Ectodermal cell (in vitro differentiated cells): ENCODE data around the gene BCAT1.
"Not testable (repeated sequence)": the region's sequence is repeated elsewhere in the genome, so short reads cannot be mapped to it uniquely, and the experiment has no call there.

Experiments used
- H3K27ac ChIP-seq: 2 replicates; pipeline ENCODE4 v1.7.0; 2013; ENCODE audit warnings: mild to moderate bottlenecking, low read depth, low read length; ENCODE audit not compliant: insufficient read depth, poor library complexity, severe bottlenecking
- H3K27me3 ChIP-seq: 2 replicates; pipeline ENCODE4 v1.7.0; 2013; ENCODE audit warnings: mild to moderate bottlenecking, low read length; ENCODE audit not compliant: insufficient read depth, control insufficient read depth, poor library complexity, severe bottlenecking
- H3K36me3 ChIP-seq: one replicate; pipeline ENCODE4 v1.7.0; 2013; ENCODE audit warnings: low read length; ENCODE audit not compliant: control insufficient read depth, insufficient read depth
- H3K4me1 ChIP-seq: one replicate; pipeline ENCODE4 v1.7.0; 2013; ENCODE audit warnings: low read length; ENCODE audit not compliant: control insufficient read depth, insufficient read depth
- H3K4me3 ChIP-seq: 2 replicates; pipeline ENCODE4 v1.7.0; 2013; ENCODE audit warnings: low read depth, low read length, control low read depth; ENCODE audit not compliant: insufficient read depth
- H3K9me3 ChIP-seq: 2 replicates; pipeline ENCODE4 v1.7.0; 2013; ENCODE audit warnings: mild to moderate bottlenecking, low read length, moderate library complexity; ENCODE audit not compliant: control insufficient read depth
- WGBS, 2 experiments: methylation state at CpG; one replicate each; pipeline ENCODE4 v1.1.7; 2013; ENCODE audit warnings: missing lambda C conversion rate in 2 of 2; 5-methylcytosine and 5-hydroxymethylcytosine counted together

BCAT1 gene

DNA sequence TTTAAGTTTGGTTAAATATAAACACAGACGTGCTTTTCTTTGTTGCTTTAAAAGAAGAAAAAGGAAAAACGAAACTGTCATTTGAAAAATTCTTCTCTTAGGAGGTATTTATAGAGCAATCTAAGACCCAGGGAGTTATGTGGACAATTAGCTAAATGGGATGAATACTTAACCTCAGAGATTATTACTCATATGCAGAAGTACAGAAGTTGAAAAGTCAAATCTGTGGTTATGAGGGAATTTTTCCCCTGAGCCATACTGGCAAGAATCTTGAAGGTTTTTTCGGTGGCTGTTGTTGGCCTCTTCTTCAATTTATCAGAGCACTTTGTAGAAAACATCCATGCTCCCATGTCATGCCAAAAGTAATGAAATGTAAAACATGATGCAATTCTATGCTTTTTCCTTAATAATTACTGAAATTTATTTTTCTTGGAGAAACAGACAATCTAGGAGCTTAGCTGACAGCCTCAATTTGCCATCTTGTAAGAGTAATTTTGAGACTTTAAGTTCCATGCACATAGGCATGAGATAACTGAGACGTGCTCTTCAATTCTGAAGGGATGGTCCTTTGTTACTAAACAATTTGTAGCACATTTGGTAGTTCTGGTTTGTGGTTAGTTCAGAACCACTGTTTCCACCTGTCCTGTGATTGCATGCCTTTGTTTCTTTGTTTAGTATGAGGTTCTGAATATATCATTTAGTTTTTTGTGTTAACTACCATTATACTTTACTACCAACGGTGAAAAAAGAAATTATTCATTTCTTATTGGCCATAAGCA lies 126.6 kb downstream of the BCAT1 start:
- H3K9me3 ChIP-seq = no peaks in the 10 kb centered on the region
- peaks cover 14% of the 10 kb centered on the region for H3K36me3 ChIP-seq
- H3K27me3 ChIP-seq = no peaks in the 10 kb centered on the region
- H3K4me3 ChIP-seq = no peak overlapping the region
- H3K4me1 ChIP-seq = no peaks in the 10 kb centered on the region
- WGBS, 2 experiments = 92 to 99% methylated on average over 4 of the region's 5 CpGs
- no peak overlapping the region for H3K27ac ChIP-seq

DNA sequence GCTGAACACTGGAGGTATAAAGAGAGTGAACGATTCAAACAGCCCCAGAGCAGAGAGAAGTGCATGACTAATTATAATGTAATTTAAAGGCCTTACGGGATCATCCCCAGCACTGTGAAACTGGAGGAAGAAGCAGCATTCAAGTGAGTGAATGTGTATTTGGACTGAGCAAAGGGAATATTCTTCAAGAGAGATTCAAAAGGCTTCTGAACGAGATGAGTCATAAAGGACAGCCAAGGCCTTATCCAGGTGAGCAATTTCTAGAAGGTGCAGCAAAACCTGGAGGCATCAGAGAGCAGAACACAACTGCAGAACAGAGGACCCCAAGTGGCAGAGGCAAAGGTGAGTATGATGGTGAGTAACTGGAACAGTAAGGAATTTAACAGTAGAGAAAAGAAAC lies 127.2 kb downstream of the BCAT1 start:
- Histone ChIP-seq H3K27ac (no peak overlapping the region), H3K27me3 (no peaks in the 10 kb centered on the region), H3K4me3 (no peak overlapping the region), H3K9me3 (no peaks in the 10 kb centered on the region), H3K36me3 (peaks cover 15% of the 10 kb centered on the region), H3K4me1 (no peaks in the 10 kb centered on the region)
- 95 to 97% methylated on average over 3 of the region's 3 CpGs for WGBS, 2 experiments

DNA sequence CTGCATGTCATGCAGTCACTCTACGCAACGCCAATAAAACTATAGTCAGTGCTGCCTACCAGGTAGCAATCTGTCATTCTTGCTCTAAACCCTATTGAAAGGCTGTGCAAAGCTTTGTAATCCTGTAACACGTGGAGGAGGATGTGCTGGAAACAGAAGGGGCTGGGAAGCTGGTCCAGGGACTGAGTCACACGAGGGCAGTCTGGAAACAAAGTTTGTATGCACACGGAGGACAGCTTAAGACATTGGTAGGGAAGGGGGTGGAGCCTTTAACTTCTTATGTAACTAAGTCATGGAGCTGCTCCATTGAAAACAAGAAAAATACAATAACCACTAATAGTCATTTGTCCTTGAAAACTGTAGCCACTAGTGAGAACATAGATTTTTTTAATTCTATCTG lies 128.0 kb downstream of the BCAT1 start:
- Histone ChIP-seq H3K9me3 (no peaks in the 10 kb centered on the region), H3K4me1 (no peaks in the 10 kb centered on the region), H3K27me3 (no peaks in the 10 kb centered on the region), H3K36me3 (peaks cover 11% of the 10 kb centered on the region), H3K27ac (no peak overlapping the region), H3K4me3 (no peak overlapping the region)
- 90% methylated on average over 5 of the region's 5 CpGs for WGBS, 2 experiments

DNA sequence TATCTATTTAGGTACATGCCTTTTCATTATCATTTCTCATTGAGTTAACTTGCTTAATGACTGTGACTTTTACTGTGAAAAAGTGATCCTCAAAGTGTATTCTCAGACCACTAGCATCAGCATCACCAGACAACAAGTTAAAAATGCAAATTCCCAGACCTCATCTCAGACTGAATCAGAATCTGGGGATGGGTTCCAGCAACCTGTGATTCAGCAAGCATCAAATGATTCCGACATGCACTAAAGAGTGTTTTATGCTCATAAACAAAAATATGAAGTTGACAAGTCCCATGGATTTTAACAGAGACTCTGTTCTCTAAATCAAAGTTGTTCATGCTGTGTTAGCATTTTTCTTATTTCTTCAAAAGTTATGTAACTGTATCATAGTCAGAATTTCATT lies 130.6 kb downstream of the BCAT1 start:
- no peak overlapping the region for H3K4me3 ChIP-seq
- H3K27me3 ChIP-seq = no peaks in the 10 kb centered on the region
- no peaks in the 10 kb centered on the region for H3K9me3 ChIP-seq
- no peak overlapping the region for H3K27ac ChIP-seq
- no peaks in the 10 kb centered on the region for H3K4me1 ChIP-seq
- WGBS, 2 experiments = 100% methylated on average over 1 of the region's 1 CpG
- peaks cover 5% of the 10 kb centered on the region for H3K36me3 ChIP-seq

DNA sequence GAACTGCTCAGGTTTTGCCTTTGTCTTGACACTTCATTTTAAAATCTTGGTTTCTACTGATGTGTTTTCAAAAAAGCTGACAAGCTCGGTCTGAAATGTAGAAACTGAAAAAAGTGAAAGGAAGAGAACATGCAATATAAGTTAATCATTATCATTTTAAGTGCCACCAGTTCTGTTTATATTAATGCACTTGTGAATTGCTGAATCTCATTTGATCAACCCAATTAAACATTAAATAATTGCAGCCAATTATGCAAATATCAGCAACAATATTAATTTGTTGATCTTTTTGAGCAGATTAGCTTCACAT lies 133.8 kb downstream of the BCAT1 start:
- Histone ChIP-seq H3K36me3 (peaks cover 2% of the 10 kb centered on the region), H3K27me3 (no peaks in the 10 kb centered on the region), H3K27ac (no peak overlapping the region), H3K4me1 (no peaks in the 10 kb centered on the region), H3K9me3 (no peaks in the 10 kb centered on the region), H3K4me3 (no peak overlapping the region)
- 88 to 100% methylated on average over 1 of the region's 1 CpG for WGBS, 2 experiments

DNA sequence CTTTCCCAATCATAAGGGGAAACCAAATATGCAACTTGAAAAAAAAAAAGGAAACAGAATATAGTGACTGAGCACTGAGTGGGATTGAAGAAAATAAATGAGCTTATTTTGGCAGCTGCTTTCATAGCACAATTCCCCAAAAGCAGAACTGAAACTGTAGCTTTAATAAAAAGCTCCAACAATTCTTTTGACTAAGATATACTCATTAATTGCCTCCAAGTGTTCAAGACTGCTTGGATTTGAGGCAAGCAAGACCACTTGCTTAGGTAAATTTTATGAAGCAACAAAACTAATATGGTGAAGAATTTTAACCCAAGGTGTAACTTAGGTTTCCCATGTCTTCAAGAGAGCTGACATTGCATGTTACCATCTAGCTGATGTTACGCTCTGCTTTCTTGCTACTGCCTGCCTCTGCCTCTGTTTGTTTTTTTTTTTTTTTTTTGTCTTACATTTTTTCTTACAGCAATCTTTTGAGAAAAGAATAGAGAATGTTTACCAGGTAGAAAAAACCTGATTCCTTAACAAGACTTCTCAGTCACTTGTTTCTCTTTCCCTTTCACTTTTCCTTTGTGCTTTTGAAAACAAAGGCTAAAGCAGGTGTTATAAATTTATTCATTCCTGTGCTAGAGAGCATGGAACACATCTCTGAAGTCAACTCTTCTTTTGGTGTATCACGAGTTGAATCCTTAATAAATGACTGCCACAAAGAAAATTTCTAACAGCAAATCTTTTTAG lies 134.4 kb downstream of the BCAT1 start:
- H3K9me3 ChIP-seq = no peaks in the 10 kb centered on the region
- no peaks in the 10 kb centered on the region for H3K4me1 ChIP-seq
- peaks cover 2% of the 10 kb centered on the region for H3K36me3 ChIP-seq
- 93 to 96% methylated on average over 2 of the region's 2 CpGs for WGBS, 2 experiments
- no peaks in the 10 kb centered on the region for H3K27me3 ChIP-seq
- H3K4me3 ChIP-seq = no peak overlapping the region
- H3K27ac ChIP-seq = no peak overlapping the region

DNA sequence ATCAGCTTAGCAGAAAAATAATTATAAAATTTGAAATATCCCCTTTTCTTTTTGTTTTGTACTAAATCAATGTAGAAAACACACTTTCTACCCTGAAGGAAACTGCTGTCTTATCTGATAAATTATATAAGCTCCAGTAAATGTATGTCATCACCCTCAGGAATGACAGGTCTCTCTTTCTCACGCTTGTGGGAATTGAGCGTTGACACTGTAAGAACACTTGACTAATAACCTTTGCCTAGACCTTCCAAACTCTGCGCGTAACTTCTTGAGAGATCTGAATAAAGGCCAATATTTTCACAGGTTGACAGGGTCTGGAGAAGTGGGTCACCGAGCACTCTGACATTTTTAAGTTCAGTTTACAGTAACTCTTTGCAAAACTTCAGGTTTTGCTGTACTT lies 138.5 kb downstream of the BCAT1 start:
- no peaks in the 10 kb centered on the region for H3K4me1 ChIP-seq
- H3K36me3 ChIP-seq = no peaks in the 10 kb centered on the region
- 82 to 87% methylated on average over 5 of the region's 5 CpGs for WGBS, 2 experiments
- no peaks in the 10 kb centered on the region for H3K9me3 ChIP-seq
- no peaks in the 10 kb centered on the region for H3K27me3 ChIP-seq
- no peak overlapping the region for H3K27ac ChIP-seq
- no peak overlapping the region for H3K4me3 ChIP-seq

DNA sequence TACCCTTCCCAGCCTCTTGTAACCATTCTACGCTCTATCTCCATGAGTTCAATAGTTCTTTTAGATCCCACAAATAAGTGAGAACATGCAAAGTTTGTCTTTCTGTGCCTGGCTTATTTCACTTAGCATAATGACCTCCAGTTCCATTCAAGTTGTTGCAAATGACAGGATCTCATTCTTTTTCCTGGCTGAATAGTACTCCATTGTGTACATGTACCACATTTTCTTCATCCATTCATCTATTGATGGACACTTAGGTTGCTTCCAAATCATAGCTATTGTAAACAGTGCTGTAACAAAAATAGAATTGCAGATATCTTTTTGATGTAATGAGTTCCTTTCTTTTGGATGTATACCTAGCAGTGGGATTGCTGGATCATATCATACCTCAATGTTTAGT lies 139.6 kb downstream of the BCAT1 start:
- H3K4me1 ChIP-seq, H3K36me3 ChIP-seq, H3K27me3 ChIP-seq, H3K27ac ChIP-seq, H3K9me3 ChIP-seq, H3K4me3 ChIP-seq: not testable (repeated sequence)
- WGBS, 2 experiments = 93 to 95% methylated on average over 1 of the region's 1 CpG

DNA sequence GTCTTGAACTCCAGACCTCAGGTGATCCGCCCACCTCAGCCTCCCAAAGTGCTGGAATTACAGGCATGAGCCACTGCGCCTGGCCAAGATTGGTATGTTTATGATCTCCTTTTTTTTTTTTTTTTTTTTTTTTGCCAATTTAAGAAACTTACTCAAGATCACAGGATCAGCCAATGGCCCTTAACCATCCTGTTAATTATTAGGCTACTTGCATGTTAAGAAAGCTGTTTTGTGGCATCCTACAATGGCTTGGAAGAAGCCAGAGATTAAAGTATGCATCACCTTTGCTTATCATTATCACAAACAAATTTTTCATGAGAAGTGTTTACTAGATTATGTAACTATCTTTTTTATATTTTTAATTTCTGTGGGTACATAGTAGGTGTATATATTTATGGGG lies 140.2 kb downstream of the BCAT1 start:
- Histone ChIP-seq H3K9me3 (no peaks in the 10 kb centered on the region), H3K27me3 (no peaks in the 10 kb centered on the region), H3K27ac (no peak overlapping the region), H3K4me1 (no peaks in the 10 kb centered on the region), H3K36me3 (no peaks in the 10 kb centered on the region), H3K4me3 (no peak overlapping the region)
- 89 to 100% methylated on average over 1 to 2 of the region's 2 CpGs for WGBS, 2 experiments

DNA sequence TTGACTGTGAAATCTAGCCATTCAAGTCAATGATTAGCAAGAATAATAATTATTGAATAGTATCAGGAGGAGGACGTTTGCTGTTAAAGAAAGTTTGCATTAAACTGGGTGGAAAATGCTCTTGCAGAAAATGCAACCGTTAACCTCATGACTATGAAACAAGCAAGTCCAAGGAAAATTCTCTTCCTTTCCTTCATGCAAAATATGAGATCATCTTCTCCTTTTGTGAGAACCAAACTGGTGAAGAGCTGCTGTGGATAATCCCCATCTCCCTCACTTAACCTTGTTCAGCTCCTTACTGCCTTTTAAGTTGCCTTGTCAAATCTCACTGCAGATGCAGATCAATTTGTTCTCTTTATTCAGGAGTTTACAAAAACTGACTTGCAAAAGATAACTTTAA lies 142.5 kb downstream of the BCAT1 start:
- H3K36me3 ChIP-seq = no peaks in the 10 kb centered on the region
- H3K4me3 ChIP-seq = no peak overlapping the region
- no peaks in the 10 kb centered on the region for H3K4me1 ChIP-seq
- H3K9me3 ChIP-seq = peaks cover 4% of the 10 kb centered on the region
- H3K27ac ChIP-seq = no peak overlapping the region
- 90 to 95% methylated on average over 2 of the region's 2 CpGs for WGBS, 2 experiments
- H3K27me3 ChIP-seq = no peaks in the 10 kb centered on the region
